Fibroblast of lung (primary cell): ENCODE measurements around the gene HAVCR1.

ENCODE experiments used
- EZH2 ChIP-seq: IDR thresholded peaks from 2 replicates; pipeline ENCODE4 v1.5.1; 2012; ENCODE audit warnings: low read length, control low read depth, mild to moderate bottlenecking; ENCODE audit errors: missing control alignments
- TF ChIP-seq, protein P1 (sequence below), 2 donors: IDR thresholded peaks in 1 of 2; conservative IDR thresholded peaks in 1 of 2; 1 replicate in 1 of 2; 2 replicates in 1 of 2; pipeline ENCODE4 v1.5.1; 2011 to 2012; ENCODE audit warnings: low read length in 2 of 2, control low read depth in 1 of 2, inconsistent platforms in 1 of 2, low read depth in 1 of 2, mild to moderate bottlenecking in 1 of 2

GRCh38 chr5:157088342-157088990 is 29.6 kb upstream of the HAVCR1 start:
- TF ChIP-seq, protein P1, sequence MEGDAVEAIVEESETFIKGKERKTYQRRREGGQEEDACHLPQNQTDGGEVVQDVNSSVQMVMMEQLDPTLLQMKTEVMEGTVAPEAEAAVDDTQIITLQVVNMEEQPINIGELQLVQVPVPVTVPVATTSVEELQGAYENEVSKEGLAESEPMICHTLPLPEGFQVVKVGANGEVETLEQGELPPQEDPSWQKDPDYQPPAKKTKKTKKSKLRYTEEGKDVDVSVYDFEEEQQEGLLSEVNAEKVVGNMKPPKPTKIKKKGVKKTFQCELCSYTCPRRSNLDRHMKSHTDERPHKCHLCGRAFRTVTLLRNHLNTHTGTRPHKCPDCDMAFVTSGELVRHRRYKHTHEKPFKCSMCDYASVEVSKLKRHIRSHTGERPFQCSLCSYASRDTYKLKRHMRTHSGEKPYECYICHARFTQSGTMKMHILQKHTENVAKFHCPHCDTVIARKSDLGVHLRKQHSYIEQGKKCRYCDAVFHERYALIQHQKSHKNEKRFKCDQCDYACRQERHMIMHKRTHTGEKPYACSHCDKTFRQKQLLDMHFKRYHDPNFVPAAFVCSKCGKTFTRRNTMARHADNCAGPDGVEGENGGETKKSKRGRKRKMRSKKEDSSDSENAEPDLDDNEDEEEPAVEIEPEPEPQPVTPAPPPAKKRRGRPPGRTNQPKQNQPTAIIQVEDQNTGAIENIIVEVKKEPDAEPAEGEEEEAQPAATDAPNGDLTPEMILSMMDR (conservative IDR thresholded peaks at IDR 0.05 in 1 of 2, IDR thresholded peaks at IDR 0.05 in 1 of 2; ENCODE audit: low read depth in 1 of 2, low read length in 2 of 2): no peak
- no peak for TF ChIP-seq EZH2
